CD4-positive, alpha-beta T cell treated with Interleukin-2 at 100 ng/mL for 4 hours (primary cell): Measurements from ENCODE around the gene DGKQ.
"Not testable (repeated sequence)": the region's sequence is repeated elsewhere in the genome, so short reads cannot be mapped to it uniquely, and the experiment has no call there.

Source experiments
- DNase-seq: peaks from one replicate; pipeline ENCODE4 v3.0.0-alpha.2; 2020; ENCODE audit warnings: low spot score

Gene DGKQ

DNA sequence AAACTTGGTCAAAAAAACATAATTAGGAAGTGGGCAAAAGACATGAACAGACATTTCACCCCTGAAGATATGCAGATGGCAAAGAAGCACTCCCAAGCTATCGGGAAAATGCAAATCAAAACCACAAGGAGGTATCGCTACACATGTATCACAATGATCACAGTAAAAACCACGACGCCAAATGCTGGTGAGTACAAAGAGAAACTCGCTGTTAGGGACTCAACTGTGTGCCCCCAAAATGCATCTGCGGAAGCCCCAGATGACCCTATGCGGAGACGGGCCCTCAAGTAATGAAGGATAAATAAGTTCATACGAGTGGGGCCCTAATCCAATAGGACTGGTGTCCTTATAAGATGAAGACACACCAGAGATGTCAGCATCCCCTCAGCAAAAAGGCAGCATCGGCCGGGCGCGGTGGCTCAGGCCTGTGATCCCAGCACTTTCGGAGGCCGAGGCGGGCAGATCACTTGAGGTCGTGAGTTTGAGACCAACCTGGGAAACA is 51.5 kb downstream of the DGKQ start:
- no peak for DNase-seq

DNA sequence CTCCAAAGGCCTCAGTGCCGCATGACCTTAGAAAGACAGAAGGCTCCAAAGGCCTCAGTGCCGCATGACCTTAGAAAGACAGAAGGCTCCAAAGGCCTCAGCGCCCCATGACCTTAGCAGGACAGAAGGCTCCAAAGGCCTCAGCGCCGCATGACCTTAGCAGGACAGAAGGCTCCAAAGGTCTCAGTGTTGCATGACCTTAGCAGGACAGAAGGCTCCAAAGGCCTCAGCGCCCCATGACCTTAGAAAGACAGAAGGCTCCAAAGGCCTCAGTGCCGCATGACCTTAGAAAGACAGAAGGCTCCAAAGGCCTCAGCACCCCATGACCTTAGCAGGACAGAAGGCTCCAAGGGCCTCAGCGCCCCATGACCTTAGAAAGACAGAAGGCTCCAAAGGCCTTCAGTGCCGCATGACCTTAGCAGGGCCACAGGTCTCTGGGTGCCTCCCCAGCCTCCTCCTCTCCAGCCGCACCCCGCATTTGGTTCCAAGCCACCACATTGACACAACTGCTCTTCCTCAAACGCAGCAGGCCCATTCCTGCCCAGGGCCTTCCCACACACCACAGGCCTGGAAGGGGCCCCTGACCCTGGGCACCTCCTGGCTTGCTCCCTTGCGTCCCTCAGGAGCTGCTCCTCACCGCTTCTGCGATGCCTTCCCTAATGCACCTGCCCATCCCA is 54.2 kb downstream of the DGKQ start:
- not testable (repeated sequence) for DNase-seq

DNA sequence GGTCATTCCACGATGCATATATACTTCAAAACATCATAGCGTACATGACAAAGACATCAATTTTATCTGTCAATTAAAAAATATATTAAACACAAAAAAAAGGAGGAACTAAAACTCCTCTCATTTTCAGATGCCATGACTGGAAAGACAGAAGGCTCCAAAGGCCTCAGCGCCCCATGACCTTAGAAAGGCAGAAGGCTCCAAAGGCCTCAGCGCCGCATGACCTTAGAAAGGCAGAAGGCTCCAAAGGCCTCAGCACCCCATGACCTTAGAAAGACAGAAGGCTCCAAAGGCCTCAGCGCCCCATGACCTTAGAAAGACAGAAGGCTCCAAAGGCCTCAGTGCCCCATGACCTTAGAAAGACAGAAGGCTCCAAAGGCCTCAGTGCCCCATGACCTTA is 54.8 kb downstream of the DGKQ start:
- DNase-seq: not testable (repeated sequence)

DNA sequence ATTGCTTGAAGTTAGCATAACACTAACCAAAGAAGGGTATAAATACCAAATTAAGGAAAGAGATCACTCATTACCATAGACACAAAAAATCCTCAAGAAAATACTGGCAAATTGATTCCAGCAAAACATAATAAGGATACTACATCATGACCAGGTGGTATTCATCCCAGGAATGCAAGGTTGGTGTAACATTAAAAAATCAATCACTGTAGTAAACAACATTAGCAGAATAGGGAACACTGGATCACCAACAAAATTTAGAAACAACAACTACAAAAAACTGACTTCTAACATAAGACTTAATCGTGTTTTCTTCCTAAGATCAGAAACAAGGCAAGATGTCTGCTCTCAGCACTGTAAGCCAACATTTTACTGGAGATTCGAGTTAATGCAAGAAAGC is 55.4 kb downstream of the DGKQ start:
- DNase-seq: no peak

DNA sequence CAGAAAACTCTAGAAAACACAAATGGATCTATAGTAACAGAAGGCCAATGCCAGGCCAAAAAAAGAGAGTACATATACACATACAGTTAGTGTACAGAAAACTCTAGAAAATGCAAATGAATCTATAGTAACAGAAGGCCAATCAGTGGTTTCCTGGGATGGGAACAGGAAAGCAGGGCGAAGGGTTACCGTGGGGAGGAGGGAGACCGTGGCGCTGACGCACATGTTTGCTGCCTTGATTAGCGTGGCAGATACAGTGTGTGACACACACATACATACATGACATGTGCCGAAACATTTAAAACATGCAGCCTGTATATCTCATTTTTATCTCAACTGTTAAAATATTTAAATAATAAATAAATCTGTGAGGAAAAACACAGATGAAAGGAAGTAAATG is 55.9 kb downstream of the DGKQ start:
- DNase-seq: no peak

DNA sequence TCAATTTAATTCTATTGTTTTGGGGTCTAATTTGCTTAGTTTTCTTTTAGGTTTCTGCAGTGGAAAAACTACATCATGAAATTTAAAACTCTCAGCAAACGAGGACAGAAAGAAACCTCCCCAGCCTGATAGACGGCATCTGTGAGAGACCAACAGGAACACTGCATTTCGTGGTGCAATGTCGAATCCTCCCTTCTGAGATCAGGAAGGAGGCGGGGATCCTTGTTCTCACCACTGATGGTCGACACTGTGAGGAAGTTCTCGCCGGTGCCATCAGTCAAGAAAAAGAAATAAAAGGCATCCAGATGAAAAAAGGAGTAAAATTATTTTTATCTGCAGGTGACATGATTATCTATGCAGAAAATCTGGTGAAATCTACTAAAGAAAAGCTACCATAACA is 57.8 kb downstream of the DGKQ start:
- no peak for DNase-seq

DNA sequence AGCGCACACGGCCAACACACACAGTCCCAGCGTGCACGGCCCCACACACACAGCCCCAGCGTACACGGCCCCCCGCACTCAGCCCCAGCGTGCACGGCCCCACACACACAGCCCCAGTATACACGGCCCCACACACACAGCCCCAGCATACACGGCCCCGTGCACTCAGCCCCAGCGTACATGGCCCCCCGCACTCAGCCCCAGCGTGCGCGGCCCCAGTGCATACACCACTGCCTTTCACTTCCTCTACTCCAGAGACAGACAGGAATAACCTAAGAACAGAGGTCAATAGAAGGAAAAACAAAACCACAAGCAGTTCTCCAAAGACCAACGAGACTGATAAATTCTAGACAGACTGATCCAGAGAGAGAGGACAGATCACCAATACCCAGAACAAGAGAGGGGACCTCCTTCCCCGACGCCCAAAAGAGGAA is 58.3 kb downstream of the DGKQ start:
- no peak for DNase-seq

DNA sequence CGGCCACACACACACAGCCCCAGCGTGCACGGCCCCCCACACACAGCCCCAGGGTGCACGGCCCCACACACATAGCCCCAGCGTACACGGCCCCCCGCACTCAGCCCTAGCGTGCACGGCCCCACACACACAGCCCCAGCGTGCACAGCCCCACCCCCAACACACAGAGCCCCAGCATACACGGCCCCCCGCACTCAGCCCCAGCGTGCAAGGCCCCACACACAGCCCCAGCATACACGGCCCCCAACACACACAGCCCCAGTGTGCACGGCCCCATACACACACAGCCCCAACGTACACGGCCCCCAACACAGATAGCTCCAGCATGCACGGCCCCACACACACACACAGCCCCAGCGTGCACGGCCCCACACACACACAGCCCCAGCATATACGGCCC is 58.8 kb downstream of the DGKQ start:
- no peak for DNase-seq

DNA sequence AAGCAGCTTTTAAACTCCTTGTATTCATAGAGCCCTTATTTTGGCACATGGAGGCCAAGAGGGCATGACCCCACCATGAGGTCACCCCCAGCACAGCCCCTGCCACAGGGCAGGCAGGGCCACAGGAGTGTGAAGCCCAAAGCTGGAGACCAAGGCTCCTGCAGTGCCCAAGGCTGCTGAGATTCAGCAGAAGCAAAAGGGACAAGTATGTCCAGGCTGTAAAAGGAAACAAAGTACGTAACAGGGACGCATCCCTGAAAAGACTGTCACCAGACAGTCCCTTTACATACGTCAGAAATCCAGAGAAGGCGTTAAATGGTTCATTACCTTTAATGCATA is 60.1 kb downstream of the DGKQ start:
- DNase-seq: no peak

DNA sequence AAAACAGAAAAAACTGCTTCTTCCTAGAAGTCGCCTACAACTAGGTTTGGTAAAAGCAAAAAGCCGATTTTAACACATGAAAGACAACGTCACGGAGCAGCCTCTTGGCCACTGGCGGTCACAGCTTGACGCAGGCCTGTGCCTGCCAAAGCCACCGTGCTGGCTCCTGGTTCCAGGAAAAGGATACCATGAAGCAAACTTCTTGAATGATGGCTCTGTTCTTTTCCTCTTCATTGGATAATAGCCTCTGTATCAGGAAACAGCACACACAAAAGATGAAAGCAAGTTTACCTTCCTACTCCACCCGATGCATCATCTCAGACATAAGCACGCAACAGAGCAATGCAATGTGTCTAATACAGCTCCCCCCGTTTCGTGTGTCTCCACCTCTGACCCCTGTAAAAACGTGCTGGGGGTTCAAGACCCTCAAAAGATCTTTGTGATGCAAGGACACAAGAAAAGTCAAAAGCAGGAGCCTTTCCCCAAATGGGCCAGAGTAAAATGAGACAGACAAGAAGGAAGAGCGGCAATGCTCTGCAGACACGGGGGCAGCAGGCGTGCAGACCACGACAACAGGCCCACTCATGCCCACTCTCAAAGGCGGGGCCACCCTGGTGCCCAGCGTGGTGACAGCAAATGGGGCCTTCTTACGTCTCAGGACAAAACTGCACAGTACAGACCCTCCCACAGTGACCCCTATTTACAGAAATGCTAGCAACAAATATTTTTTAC is 60.7 kb downstream of the DGKQ start:
- DNase-seq: no peak

DNA sequence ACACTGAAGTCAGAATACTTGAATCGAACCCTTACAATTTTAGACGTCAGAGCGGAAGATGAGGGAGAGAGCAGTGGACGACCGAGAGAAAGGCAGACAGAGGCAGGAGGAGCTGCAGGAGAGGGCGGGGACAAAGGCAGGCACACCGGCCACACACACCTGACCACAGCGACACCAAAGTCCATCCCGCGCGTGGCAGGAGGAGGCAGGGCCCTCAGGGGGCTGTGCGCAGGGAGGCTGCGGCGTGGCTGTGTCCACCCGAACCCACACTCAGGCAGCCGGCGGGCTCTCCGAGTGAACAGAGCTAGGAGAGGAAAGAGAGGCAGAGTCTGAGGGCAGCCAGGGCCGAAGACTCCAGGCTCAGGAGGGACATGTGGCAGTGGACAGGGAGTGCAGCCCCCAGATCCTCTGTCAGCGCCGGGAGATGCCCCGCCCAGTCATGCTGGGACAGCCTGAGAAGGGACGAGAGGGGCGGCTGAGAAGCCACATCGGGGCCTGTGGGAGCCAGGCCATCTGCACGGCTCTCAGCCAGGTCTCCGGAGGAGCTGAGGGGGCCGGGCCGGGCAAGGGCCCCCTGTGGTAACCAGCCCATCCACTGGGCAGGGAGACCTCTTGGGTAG is 61.4 kb downstream of the DGKQ start:
- no peak for DNase-seq

DNA sequence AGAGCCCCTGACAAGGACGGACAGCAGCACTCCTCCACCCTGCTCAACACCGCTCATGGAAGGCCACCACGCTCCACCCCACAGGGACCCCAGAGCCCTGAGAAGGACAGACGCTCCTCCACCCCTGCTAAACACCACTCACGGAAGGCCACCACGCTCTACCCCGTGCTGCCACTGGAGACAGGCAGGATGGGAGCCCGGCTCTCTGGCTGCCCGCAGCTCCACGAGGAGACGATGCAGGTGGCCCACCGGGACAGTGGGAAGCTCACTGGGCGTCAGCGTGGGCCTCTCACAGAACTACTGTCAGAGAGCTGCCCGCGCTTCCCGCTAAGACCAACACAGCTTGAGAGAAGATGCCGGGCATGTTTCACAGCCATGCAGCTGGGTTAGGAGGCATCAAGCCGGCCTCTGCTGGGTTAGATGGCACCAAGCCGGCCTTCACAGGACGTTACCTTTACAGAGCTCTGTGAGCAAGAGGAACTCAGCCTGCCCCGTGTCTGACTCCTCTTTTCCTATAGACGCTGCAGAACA is 62.1 kb downstream of the DGKQ start:
- no peak for DNase-seq

DNA sequence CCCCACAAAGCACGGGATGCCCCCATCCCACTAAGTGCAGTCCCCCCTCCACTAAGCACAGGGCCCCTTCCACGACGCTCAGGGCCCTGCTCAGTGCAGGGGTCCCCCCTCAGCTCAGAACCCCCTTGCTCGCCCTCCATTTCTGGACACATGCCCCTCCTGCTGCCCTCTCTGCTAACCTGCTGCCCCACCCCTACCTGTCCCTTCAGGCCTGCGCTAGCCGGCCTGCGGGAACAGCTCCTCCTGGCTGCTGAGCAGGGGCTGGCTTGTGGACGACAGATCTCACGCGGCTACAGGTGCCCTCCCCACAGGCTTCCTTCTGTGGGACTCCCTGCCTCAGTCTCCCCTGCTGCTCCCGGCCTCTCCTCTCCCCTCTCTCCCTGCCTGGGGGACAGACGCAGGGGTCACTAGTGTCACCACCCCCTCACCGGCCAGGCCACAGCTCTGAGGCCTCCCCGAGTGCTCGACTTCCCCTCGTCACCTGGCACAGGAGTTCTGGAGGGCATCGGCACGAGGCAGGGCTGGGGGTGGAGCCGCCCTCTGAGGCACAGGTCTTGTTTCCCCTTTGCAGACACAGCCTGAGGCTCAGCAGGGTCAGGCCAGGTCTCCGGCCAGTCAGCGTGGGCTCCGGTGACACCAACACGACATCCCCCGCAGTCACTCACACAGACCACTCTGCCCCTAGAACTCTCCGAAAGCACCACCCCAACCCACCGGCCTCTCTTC is 62.8 kb downstream of the DGKQ start:
- no peak for DNase-seq

DNA sequence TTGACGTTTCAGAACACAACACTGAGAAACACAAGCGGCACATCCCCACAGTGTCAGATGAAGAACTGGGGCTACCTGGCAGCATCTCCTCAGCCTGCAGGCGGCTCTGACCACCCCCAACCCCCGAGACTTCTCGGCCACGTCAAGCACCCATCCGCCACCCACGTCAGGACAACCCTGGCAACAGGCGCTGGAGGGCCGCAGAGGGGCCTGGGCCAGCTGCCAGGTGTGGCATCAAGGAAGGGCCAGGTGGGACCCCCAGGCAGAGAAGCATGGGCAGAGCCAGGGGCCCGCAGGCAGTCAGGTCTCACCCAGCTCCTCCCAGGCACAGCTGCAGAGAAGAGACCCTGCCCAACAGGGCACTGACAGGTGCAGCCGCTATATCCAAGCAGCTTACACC is 63.5 kb downstream of the DGKQ start:
- DNase-seq: no peak

DNA sequence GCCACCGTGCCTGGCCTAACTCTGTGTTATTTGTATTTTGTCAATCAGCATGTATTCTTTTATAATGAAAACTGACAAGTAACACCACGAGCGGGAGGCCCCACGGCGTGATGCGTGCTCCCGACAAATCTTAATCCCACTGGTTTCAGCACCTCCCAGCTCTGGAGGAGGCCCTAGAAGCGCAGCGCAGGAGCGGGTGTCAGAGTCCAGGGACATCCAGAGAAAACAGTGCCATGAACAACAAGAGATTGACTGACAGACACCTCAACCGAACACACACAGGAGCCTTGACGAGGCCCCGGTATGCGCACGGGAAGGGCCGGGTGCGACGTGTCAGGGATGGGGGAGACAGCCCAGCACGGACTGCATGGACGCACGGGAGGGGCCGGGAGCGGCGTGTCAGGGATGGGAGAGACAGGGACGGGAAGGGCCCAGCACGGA is 64.2 kb downstream of the DGKQ start:
- DNase-seq: no peak
